ENCODE data around the gene KIAA1671.

KIAA1671 gene

GRCh38 chr22:24953384-24954113 is 1.0 kb downstream of the KIAA1671 start:
- no peak for DNase-seq

- DNase-seq, result no peak
Observed at GRCh38 chr22:24954114-24954463, 1.6 kb downstream of the KIAA1671 start.

- DNase-seq, result no peak
Observed at GRCh38 chr22:24954856-24955255, 2.3 kb downstream of the KIAA1671 start.

- no peak for DNase-seq
Observed at GRCh38 chr22:24957043-24957442, 4.5 kb downstream of the KIAA1671 start.

GRCh38 chr22:24961217-24961844 is 8.8 kb downstream of the KIAA1671 start:
- DNase-seq, result no peak

- no peak for DNase-seq
Observed at GRCh38 chr22:24962094-24962493, 9.6 kb downstream of the KIAA1671 start.

- no peak for DNase-seq
Observed at GRCh38 chr22:24962835-24963234, 10.3 kb downstream of the KIAA1671 start.

- no peak for DNase-seq
Observed at GRCh38 chr22:24964441-24964840, 11.9 kb downstream of the KIAA1671 start.

GRCh38 chr22:24965822-24966626 is 13.5 kb downstream of the KIAA1671 start:
- no peak for DNase-seq

- DNase-seq, result no peak
Observed at GRCh38 chr22:24968066-24968561, 15.6 kb downstream of the KIAA1671 start.

GRCh38 chr22:24969560-24970301 is 17.2 kb downstream of the KIAA1671 start:
- DNase-seq, result no peak

GRCh38 chr22:24972369-24972768 is 19.9 kb downstream of the KIAA1671 start:
- no peak for DNase-seq

- DNase-seq, result no peak
Observed at GRCh38 chr22:24973872-24974271, 21.4 kb downstream of the KIAA1671 start.

- no peak for DNase-seq
Observed at GRCh38 chr22:24975125-24975640, 22.7 kb downstream of the KIAA1671 start.

- DNase-seq, result no peak
Observed at GRCh38 chr22:24975813-24976341, 23.4 kb downstream of the KIAA1671 start.

GRCh38 chr22:24976442-24977218 is 24.1 kb downstream of the KIAA1671 start:
- DNase-seq, result no peak

GRCh38 chr22:24977370-24978221 is 25.1 kb downstream of the KIAA1671 start:
- no peak for DNase-seq

GRCh38 chr22:24978308-24978707 is 25.8 kb downstream of the KIAA1671 start:
- no peak for DNase-seq

- no peak for DNase-seq
Observed at GRCh38 chr22:24981066-24981465, 28.6 kb downstream of the KIAA1671 start.

GRCh38 chr22:24981656-24982055 is 29.1 kb downstream of the KIAA1671 start:
- no peak for DNase-seq

Measured in NCI-H1694 (cell line).